ENCODE measurements around the gene FER1L5. TPM values are rescaled to one million over a fixed set of nuclear protein-coding genes. Genes with fewer than 3 reads are reported as not detected.
"Not testable (repeated sequence)": the region's sequence is repeated elsewhere in the genome, so short reads cannot be mapped to it uniquely, and the experiment has no call there.

Gene FER1L5
- total RNA-seq, 1 experiment from 2014 or later, result 0.09 TPM

GRCh38 chr2:96649342-96649741 is 6.8 kb downstream of the FER1L5 start:
- no peaks in the 10 kb centered on the region for H4K20me1 ChIP-seq (ENCODE audit: insufficient read depth)
- no peak overlapping the region for H3K27ac ChIP-seq
- DNase-seq, result no peak
- no peaks in the 10 kb centered on the region for H3F3A ChIP-seq (ENCODE audit: insufficient read depth, low read depth)
- intact Hi-C loops (cut with micrococcal nuclease; ENCODE audit: unreplicated experiment), result no loop called here
- POLR2A ChIA-PET (ENCODE audit: unreplicated experiment), result no interaction called here
- CTCF ChIA-PET, result no interaction called here
- no peak overlapping the region for H2AFZ ChIP-seq
- no peaks in the 10 kb centered on the region for H3K36me3 ChIP-seq (ENCODE audit: low read depth)
- BruUV-seq (replicated peaks), result no TSS peak
- no peaks in the 10 kb centered on the region for H3K9me2 ChIP-seq (ENCODE audit: insufficient read depth)
- no peaks in the 10 kb centered on the region for H3K9me3 ChIP-seq (ENCODE audit: insufficient read depth, low read depth)
- TF ChIP-seq EZH2 (IDR thresholded peaks at IDR 0.05; ENCODE audit: low read depth) (no peak), CTCF (conservative IDR thresholded peaks at IDR 0.05) (no peak)
- no peak overlapping the region for H3K4me3 ChIP-seq
- no peaks in the 10 kb centered on the region for H3K27me3 ChIP-seq (ENCODE audit: insufficient read depth, low read depth)
- no peaks in the 10 kb centered on the region for H3K79me2 ChIP-seq (ENCODE audit: low read depth)
- no peaks in the 10 kb centered on the region for H3K4me1 ChIP-seq (replicated peaks; ENCODE audit: insufficient read depth)
- no peak overlapping the region for H3K4me2 ChIP-seq

GRCh38 chr2:96651793-96652192 is 9.2 kb downstream of the FER1L5 start:
- H3K4me3 ChIP-seq, result no peak overlapping the region
- ChIA-PET CTCF (no interaction called here), POLR2A (ENCODE audit: unreplicated experiment) (no interaction called here)
- no peaks in the 10 kb centered on the region for H3K4me1 ChIP-seq (replicated peaks; ENCODE audit: insufficient read depth)
- no TSS peak for BruUV-seq (replicated peaks)
- H3K9me2 ChIP-seq (ENCODE audit: insufficient read depth), result no peaks in the 10 kb centered on the region
- no peak for DNase-seq
- H3K4me2 ChIP-seq, result no peak overlapping the region
- H4K20me1 ChIP-seq (ENCODE audit: insufficient read depth), result no peaks in the 10 kb centered on the region
- no peaks in the 10 kb centered on the region for H3K79me2 ChIP-seq (ENCODE audit: low read depth)
- H3F3A ChIP-seq (ENCODE audit: insufficient read depth, low read depth), result no peaks in the 10 kb centered on the region
- H2AFZ ChIP-seq, result no peak overlapping the region
- H3K27me3 ChIP-seq (ENCODE audit: insufficient read depth, low read depth), result no peaks in the 10 kb centered on the region
- H3K36me3 ChIP-seq (ENCODE audit: low read depth), result no peaks in the 10 kb centered on the region
- H3K27ac ChIP-seq, result no peak overlapping the region
- intact Hi-C loops (cut with micrococcal nuclease; ENCODE audit: unreplicated experiment), result no loop called here
- H3K9me3 ChIP-seq (ENCODE audit: insufficient read depth, low read depth), result no peaks in the 10 kb centered on the region
- TF ChIP-seq EZH2 (IDR thresholded peaks at IDR 0.05; ENCODE audit: low read depth) (no peak), CTCF (conservative IDR thresholded peaks at IDR 0.05) (no peak)

- H3K4me2 ChIP-seq; H3K4me3 ChIP-seq; H3K9me3 ChIP-seq (ENCODE audit: insufficient read depth, low read depth); H4K20me1 ChIP-seq (ENCODE audit: insufficient read depth); H3K27me3 ChIP-seq (ENCODE audit: insufficient read depth, low read depth); intact Hi-C loops (cut with micrococcal nuclease; ENCODE audit: unreplicated experiment); DNase-seq; H3K4me1 ChIP-seq (replicated peaks; ENCODE audit: insufficient read depth); H3K9me2 ChIP-seq (ENCODE audit: insufficient read depth); CTCF ChIA-PET; H3K27ac ChIP-seq; H3F3A ChIP-seq (ENCODE audit: insufficient read depth, low read depth); H3K36me3 ChIP-seq (ENCODE audit: low read depth); H3K79me2 ChIP-seq (ENCODE audit: low read depth); BruUV-seq (replicated peaks): not testable (repeated sequence)
- POLR2A ChIA-PET (ENCODE audit: unreplicated experiment), result interaction anchor here (0.6 kb wide), 1 partner anchor 1129 kb away, joined by 4 read pairs; no protein-coding TSS in a partner anchor
- H2AFZ ChIP-seq, result 0 out of 2 replicates have a peak overlapping the region, but pooled peaks have one; percentile 14
Observed at GRCh38 chr2:96654791-96655190, 12.2 kb downstream of the FER1L5 start.

- Histone ChIP-seq H2AFZ (no peak overlapping the region), H3K27ac (no peak overlapping the region), H3K36me3 (ENCODE audit: low read depth) (no peaks in the 10 kb centered on the region), H3K9me2 (ENCODE audit: insufficient read depth) (no peaks in the 10 kb centered on the region), H3K4me1 (replicated peaks; ENCODE audit: insufficient read depth) (no peaks in the 10 kb centered on the region), H3K27me3 (ENCODE audit: insufficient read depth, low read depth) (no peaks in the 10 kb centered on the region), H3K79me2 (ENCODE audit: low read depth) (no peaks in the 10 kb centered on the region), H4K20me1 (ENCODE audit: insufficient read depth) (no peaks in the 10 kb centered on the region), H3K9me3 (ENCODE audit: insufficient read depth, low read depth) (no peaks in the 10 kb centered on the region), H3K4me3 (no peak overlapping the region), H3K4me2 (no peak overlapping the region), H3F3A (ENCODE audit: insufficient read depth, low read depth) (no peaks in the 10 kb centered on the region)
- ChIA-PET POLR2A (ENCODE audit: unreplicated experiment) (interaction anchor here (0.6 kb wide), 1 partner anchor 1130 kb away, joined by 4 read pairs; no protein-coding TSS in a partner anchor), CTCF (no interaction called here)
- no peak for DNase-seq
- no TSS peak for BruUV-seq (replicated peaks)
- intact Hi-C loops (cut with micrococcal nuclease; ENCODE audit: unreplicated experiment), result no loop called here
- TF ChIP-seq EZH2 (IDR thresholded peaks at IDR 0.05; ENCODE audit: low read depth) (no peak), CTCF (conservative IDR thresholded peaks at IDR 0.05) (no peak)
Observed at GRCh38 chr2:96655526-96655925, 13.0 kb downstream of the FER1L5 start.

Measured in PC-9 (cell line).